A673 (cell line): Measurements from ENCODE around the gene ANKRD11. TPM values are rescaled to one million over a fixed set of nuclear protein-coding genes. Genes with fewer than 3 reads are reported as not detected.
"Not testable (repeated sequence)": the region's sequence is repeated elsewhere in the genome, so short reads cannot be mapped to it uniquely, and the experiment has no call there.

ENCODE experiments used
- BruUV-seq: library from RNA; stranded (reverse); fragments of 400-500 nt; replicated peaks from 2 replicates; lab custom pipeline; 2021; lab: Mats Ljungman, UMichigan
- CTCF ChIA-PET: fragments of 300-600 bp; sonication (Branson Sonifier 250); formaldehyde crosslinking; loops from one replicate; lab custom pipeline; 2022; ENCODE audit warnings: antibody characterized with exemption; lab: Charles Lee
- POLR2A ChIA-PET: fragments of 300-600 bp; sonication (Branson Sonifier 250); formaldehyde crosslinking; loops from one replicate; lab custom pipeline; 2022; ENCODE audit warnings: antibody characterized with exemption; ENCODE audit not compliant: low non-redundant PET; lab: Charles Lee
- DNase-seq: peaks from one replicate; pipeline ENCODE4 v3.0.0-alpha.2; 2015; ENCODE audit warnings: low spot score
- H3K27ac ChIP-seq: fragments of 200-600 bp; sonication (generic); 2 replicates; pipeline ENCODE4 v1.5.1; 2016; ENCODE audit warnings: mixed run types, low read depth, mild to moderate bottlenecking, mixed read lengths, antibody characterized with exemption, low read length; ENCODE audit not compliant: poor library complexity, severe bottlenecking
- H3K27me3 ChIP-seq: fragments of 200-600 bp; sonication (generic); replicated peaks from 2 replicates; pipeline ENCODE4 v1.6.1; 2017; ENCODE audit warnings: mixed run types, low read depth, mild to moderate bottlenecking, mixed read lengths, antibody characterized with exemption, low read length; ENCODE audit not compliant: insufficient read depth, poor library complexity
- H3K36me3 ChIP-seq: fragments of 200-600 bp; sonication (generic); 2 replicates; pipeline ENCODE4 v1.6.1; 2016; ENCODE audit warnings: mixed run types, mild to moderate bottlenecking, mixed read lengths, antibody characterized with exemption, low read length; ENCODE audit not compliant: insufficient read depth, poor library complexity, severe bottlenecking
- H3K4me1 ChIP-seq: fragments of 200-600 bp; sonication (generic); 2 replicates; pipeline ENCODE4 v1.6.1; 2017; ENCODE audit warnings: mixed run types, mild to moderate bottlenecking, mixed read lengths, antibody characterized with exemption, low read length; ENCODE audit not compliant: insufficient read depth, poor library complexity, severe bottlenecking
- H3K4me3 ChIP-seq: fragments of 200-600 bp; sonication (generic); 2 replicates; pipeline ENCODE4 v1.5.1; 2016; ENCODE audit warnings: low read depth, mixed run types, mild to moderate bottlenecking, mixed read lengths, low read length; ENCODE audit not compliant: poor library complexity, severe bottlenecking
- H3K9me3 ChIP-seq: fragments of 200-600 bp; sonication (generic); 2 replicates; pipeline ENCODE4 v1.6.1; 2016; ENCODE audit warnings: mixed run types, low read depth, mild to moderate bottlenecking, mixed read lengths, antibody characterized with exemption, low read length; ENCODE audit not compliant: poor library complexity, severe bottlenecking
- EZH2 ChIP-seq: fragments of 200-600 bp; sonication (generic); IDR thresholded peaks from 2 replicates; pipeline ENCODE4 v1.6.1; 2017; ENCODE audit warnings: borderline replicate concordance, low read depth, mild to moderate bottlenecking, mixed read lengths, antibody characterized with exemption, low read length; ENCODE audit not compliant: poor library complexity, severe bottlenecking
- intact Hi-C: fragments of 100-400 bp; cut with micrococcal nuclease; formaldehyde crosslinking; loops from one replicate; pipeline ENCODE4 v1.10.0; 2022; ENCODE audit not compliant: unreplicated experiment
- total RNA-seq: library from RNA; stranded (reverse); gene quantifications from 2 replicates; pipeline ENCODE4 v1.2.3, GENCODE V29; 2021
- TF ChIP-seq, protein P1 (sequence below): fragments of 300-800, 200-600 bp; sonication (generic); conservative IDR thresholded peaks from 2 replicates; pipeline ENCODE4 v1.5.1; 2017; ENCODE audit warnings: low read depth, mild to moderate bottlenecking, antibody characterized with exemption, low read length, moderate library complexity, mixed read lengths

The ANKRD11 gene
- total RNA-seq, 1 experiment from 2014 or later: 217 TPM

- Histone ChIP-seq H3K27ac (no peak overlapping the region), H3K4me1 (no peaks in the 10 kb centered on the region), H3K27me3 (no peaks in the 10 kb centered on the region), H3K36me3 (peaks cover 55% of the 10 kb centered on the region), H3K4me3 (no peak overlapping the region), H3K9me3 (no peaks in the 10 kb centered on the region)
- POLR2A ChIA-PET: no interaction called here
- CTCF ChIA-PET: no interaction called here
- intact Hi-C loops: no loop called here
- DNase-seq: no peak
- BruUV-seq: no TSS peak
- TF ChIP-seq EZH2: no peak
- TF ChIP-seq, protein P1, sequence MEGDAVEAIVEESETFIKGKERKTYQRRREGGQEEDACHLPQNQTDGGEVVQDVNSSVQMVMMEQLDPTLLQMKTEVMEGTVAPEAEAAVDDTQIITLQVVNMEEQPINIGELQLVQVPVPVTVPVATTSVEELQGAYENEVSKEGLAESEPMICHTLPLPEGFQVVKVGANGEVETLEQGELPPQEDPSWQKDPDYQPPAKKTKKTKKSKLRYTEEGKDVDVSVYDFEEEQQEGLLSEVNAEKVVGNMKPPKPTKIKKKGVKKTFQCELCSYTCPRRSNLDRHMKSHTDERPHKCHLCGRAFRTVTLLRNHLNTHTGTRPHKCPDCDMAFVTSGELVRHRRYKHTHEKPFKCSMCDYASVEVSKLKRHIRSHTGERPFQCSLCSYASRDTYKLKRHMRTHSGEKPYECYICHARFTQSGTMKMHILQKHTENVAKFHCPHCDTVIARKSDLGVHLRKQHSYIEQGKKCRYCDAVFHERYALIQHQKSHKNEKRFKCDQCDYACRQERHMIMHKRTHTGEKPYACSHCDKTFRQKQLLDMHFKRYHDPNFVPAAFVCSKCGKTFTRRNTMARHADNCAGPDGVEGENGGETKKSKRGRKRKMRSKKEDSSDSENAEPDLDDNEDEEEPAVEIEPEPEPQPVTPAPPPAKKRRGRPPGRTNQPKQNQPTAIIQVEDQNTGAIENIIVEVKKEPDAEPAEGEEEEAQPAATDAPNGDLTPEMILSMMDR: no peak
These were observed 221.2 kb downstream of the ANKRD11 start for GRCh38 chr16:89268987-89269735.

DNA sequence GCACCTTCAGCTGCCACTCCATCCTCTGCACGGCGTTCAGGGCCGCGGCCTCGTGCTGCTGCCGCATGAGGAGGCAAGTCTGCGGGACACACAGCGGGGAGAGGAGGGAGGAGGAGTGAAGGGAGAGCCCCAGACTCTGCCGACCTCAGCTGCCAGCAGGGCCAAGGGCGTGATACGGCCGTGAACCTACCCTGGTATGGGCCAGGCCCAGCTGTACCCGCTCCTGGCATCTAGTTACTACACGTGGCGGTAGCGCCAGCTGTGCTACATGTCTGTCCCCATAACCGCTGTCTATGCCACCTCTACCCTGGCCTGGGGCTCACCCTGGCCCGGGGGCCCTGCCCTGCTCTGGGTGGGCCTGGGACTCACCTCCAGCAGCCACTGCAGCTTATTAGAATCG, 221.8 kb downstream of the ANKRD11 start:
- ChIA-PET POLR2A (no interaction called here), CTCF (no interaction called here)
- Histone ChIP-seq H3K4me1 (no peaks in the 10 kb centered on the region), H3K27ac (no peak overlapping the region), H3K27me3 (no peaks in the 10 kb centered on the region), H3K4me3 (no peak overlapping the region), H3K36me3 (peaks cover 55% of the 10 kb centered on the region), H3K9me3 (no peaks in the 10 kb centered on the region)
- no peak for TF ChIP-seq EZH2
- TF ChIP-seq, protein P1: no peak
- no peak for DNase-seq
- intact Hi-C loops: no loop called here
- no TSS peak for BruUV-seq

DNA sequence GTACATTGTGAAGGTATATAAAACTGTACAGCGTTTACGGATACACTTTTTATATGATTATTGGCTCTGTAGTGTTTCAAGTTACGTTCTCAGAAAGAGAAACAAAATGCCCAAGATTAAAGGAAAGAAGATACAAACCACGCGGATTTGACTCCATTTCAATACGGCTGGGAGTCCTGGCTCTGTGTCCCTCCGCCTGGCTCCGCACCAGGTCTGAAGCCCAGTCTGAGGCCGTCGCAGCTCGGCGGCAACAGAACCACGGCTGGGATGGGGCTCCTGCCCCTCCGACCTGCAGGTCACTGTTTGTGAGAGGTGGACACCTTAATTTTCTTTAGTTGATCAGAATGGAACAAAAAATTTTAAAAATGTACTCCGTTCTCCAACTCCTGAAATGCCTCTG, 222.6 kb downstream of the ANKRD11 start:
- H3K9me3 ChIP-seq, intact Hi-C loops, CTCF ChIA-PET: not testable (repeated sequence)

More for the DNA sequence above, 222.6 kb downstream of the ANKRD11 start:
- not testable (repeated sequence) for H3K27me3 ChIP-seq, H3K4me1 ChIP-seq, DNase-seq, H3K4me3 ChIP-seq, H3K27ac ChIP-seq
- peaks cover 49% of the 10 kb centered on the region for H3K36me3 ChIP-seq
- TSS peak; percentile 93 for BruUV-seq
- POLR2A ChIA-PET: interaction anchor here (0.6 kb wide), 1 partner anchor 94 kb away, joined by 4 read pairs; no protein-coding TSS in a partner anchor
